ENCODE results near the gene ACOX2.

GRCh38 chr3:58532794-58533220, 4.2 kb downstream of the ACOX2 start:
- TF ChIP-seq YY1 (IDR thresholded peaks at IDR 0.05; ENCODE audit: low read depth, low read length), result peak; percentile 86
- TF ChIP-seq SRF (IDR thresholded peaks at IDR 0.05; ENCODE audit: low read depth in 2 of 2, low read length in 2 of 2), result no peak
- no peak for TF ChIP-seq HCFC1 (IDR thresholded peaks at IDR 0.05; ENCODE audit: low read length)
- TF ChIP-seq CTCF (IDR thresholded peaks at IDR 0.05 in 2 of 3, conservative IDR thresholded peaks at IDR 0.05 in 1 of 3; ENCODE audit: control insufficient read depth in 2 of 3, extremely low read depth in 1 of 3, insufficient read depth in 1 of 3, low read depth in 3 of 3, low read length in 3 of 3), result peak; percentile 94 to 96 (median 94)
- no peak for TF ChIP-seq EZH2 (IDR thresholded peaks at IDR 0.05; ENCODE audit: borderline replicate concordance, control insufficient read depth, low read depth, low read length)
